Measurements from ENCODE around the gene DAPK3. TPM values are rescaled to one million over a fixed set of nuclear protein-coding genes. Genes with fewer than 3 reads are reported as not detected.

The DAPK3 gene
- total RNA-seq, 4 donors from 2014 or later: 25.4 to 68.8 (median 44.5) TPM

GRCh38 chr19:3949997-3950859 is 20.7 kb downstream of the DAPK3 start:
- TF ChIP-seq, protein P1, sequence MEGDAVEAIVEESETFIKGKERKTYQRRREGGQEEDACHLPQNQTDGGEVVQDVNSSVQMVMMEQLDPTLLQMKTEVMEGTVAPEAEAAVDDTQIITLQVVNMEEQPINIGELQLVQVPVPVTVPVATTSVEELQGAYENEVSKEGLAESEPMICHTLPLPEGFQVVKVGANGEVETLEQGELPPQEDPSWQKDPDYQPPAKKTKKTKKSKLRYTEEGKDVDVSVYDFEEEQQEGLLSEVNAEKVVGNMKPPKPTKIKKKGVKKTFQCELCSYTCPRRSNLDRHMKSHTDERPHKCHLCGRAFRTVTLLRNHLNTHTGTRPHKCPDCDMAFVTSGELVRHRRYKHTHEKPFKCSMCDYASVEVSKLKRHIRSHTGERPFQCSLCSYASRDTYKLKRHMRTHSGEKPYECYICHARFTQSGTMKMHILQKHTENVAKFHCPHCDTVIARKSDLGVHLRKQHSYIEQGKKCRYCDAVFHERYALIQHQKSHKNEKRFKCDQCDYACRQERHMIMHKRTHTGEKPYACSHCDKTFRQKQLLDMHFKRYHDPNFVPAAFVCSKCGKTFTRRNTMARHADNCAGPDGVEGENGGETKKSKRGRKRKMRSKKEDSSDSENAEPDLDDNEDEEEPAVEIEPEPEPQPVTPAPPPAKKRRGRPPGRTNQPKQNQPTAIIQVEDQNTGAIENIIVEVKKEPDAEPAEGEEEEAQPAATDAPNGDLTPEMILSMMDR (IDR thresholded peaks at IDR 0.05; ENCODE audit: low read depth): no peak

DNA sequence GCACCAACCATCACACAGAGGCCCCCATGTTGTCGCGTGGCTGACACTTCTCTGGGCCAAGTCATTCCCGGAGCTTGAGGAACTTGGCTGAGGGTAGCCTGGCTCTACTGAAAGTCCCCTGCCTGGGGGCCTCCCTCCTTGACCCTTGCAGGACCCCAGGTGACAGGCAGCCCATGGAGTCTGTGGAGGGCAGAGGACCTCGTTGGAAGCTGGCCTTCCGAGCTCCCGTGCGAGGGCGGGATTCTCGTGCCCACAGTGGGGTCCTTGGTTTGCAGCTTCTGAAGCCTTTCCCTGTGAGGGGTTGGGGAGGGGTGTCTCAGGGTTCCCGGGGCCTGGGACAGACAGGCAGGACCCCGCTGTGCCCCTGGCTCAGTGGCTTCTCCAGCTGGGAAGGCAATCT is 21.6 kb downstream of the DAPK3 start:
- TF ChIP-seq, protein P1 (IDR thresholded peaks at IDR 0.05; ENCODE audit: low read depth): no peak

GRCh38 chr19:3945838-3946237 is 25.1 kb downstream of the DAPK3 start:
- TF ChIP-seq, protein P1 (IDR thresholded peaks at IDR 0.05; ENCODE audit: low read depth): no peak

GRCh38 chr19:3944018-3944721 is 26.7 kb downstream of the DAPK3 start:
- TF ChIP-seq, protein P1 (IDR thresholded peaks at IDR 0.05; ENCODE audit: low read depth): no peak

GRCh38 chr19:3942790-3943409 is 28.0 kb downstream of the DAPK3 start:
- TF ChIP-seq, protein P1 (IDR thresholded peaks at IDR 0.05; ENCODE audit: low read depth): no peak

DNA sequence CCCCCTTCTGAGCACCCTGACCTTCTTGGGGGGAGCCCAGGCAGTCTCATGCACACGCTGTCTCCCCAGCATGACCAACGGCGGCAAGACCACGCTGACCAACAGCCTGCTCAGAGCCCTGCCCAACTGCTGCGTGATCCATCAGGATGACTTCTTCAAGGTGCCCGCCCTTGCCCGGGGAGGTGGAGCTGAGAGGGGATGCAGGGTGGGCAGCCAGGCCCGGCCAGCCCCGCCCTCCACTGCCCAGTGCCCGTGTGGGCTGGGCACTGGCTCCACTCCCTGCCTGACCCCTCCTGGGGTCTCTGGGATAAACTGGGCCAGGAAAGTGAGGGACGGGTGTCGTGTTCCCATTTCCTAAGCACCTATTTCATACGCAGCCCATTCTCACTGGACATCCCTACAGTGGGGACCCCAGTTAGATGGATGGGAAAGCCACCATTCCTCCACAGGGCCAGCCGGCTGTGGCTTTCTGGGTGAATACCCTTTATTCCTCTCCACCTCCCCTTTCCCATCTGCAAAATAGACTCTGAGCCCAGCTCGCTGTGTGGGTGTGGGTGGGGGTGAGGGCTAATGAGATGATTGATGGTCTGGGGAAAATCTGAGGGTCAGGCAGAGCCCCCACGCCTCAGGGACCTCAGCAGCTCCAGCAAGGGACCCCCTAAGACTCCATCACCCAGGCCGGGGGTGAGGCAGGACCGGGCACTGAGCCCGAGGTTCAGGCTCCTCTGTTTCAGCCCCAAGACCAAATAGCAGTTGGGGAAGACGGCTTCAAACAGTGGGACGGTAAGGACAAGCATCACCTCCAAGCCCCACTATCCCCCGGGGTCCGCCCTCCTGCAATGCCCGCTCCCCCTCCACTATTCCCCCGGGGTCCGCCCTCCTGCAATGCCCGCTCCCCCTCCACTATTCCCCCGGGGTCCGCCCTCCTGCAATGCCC is 34.1 kb downstream of the DAPK3 start:
- TF ChIP-seq, protein P1 (IDR thresholded peaks at IDR 0.05; ENCODE audit: low read depth): no peak
